ENCODE data around the gene RAI1.

GRCh38 chr17:17847726-17848125 is 166.5 kb downstream of the RAI1 start:
- TF ChIP-seq POLR2A (IDR thresholded peaks at IDR 0.05): no peak
- TF ChIP-seq, protein P1, sequence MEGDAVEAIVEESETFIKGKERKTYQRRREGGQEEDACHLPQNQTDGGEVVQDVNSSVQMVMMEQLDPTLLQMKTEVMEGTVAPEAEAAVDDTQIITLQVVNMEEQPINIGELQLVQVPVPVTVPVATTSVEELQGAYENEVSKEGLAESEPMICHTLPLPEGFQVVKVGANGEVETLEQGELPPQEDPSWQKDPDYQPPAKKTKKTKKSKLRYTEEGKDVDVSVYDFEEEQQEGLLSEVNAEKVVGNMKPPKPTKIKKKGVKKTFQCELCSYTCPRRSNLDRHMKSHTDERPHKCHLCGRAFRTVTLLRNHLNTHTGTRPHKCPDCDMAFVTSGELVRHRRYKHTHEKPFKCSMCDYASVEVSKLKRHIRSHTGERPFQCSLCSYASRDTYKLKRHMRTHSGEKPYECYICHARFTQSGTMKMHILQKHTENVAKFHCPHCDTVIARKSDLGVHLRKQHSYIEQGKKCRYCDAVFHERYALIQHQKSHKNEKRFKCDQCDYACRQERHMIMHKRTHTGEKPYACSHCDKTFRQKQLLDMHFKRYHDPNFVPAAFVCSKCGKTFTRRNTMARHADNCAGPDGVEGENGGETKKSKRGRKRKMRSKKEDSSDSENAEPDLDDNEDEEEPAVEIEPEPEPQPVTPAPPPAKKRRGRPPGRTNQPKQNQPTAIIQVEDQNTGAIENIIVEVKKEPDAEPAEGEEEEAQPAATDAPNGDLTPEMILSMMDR (IDR thresholded peaks at IDR 0.05): no peak

Measured in lower leg skin (tissue), 3 donors.